Measurements from ENCODE around the gene STARD7.
"Not testable (repeated sequence)": the region's sequence is repeated elsewhere in the genome, so short reads cannot be mapped to it uniquely, and the experiment has no call there.

STARD7 gene, protein sequence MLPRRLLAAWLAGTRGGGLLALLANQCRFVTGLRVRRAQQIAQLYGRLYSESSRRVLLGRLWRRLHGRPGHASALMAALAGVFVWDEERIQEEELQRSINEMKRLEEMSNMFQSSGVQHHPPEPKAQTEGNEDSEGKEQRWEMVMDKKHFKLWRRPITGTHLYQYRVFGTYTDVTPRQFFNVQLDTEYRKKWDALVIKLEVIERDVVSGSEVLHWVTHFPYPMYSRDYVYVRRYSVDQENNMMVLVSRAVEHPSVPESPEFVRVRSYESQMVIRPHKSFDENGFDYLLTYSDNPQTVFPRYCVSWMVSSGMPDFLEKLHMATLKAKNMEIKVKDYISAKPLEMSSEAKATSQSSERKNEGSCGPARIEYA

DNA sequence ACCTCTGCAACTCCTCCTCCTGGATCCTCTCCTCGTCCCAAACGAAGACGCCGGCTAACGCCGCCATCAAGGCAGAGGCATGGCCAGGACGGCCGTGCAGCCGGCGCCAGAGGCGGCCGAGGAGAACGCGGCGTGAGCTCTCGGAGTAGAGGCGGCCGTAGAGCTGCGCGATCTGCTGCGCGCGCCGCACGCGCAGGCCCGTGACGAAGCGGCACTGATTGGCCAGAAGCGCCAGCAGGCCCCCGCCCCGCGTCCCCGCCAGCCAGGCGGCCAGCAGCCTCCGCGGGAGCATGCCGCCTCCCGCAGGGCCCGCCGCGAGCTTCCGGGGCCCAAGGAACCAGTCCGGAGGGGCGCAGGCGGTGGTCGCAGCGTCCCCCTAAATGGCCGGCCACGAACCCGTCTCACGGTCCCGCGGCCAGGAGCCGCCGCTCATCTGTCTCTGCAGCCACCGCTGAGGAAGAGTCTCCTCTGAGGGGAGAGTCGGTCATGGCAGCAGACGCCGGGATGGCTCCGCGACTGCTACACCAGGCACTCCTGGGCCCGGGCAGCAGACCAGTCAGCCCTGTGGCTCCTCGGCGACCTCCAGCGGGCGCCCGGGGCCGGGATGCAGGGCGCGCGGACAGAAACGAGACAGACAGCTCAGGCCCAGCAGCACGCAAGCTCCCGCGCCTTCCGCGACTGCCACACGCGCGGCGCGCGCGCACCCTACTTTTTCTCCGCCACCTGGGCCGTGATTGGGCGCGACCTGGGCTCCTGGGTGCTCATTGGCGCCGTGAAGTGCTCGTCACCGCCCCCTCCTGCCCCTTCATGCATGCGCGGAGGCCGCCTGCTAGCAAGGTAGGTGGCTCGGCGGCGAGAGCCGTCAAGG lies at the start of gene STARD7:
TSS of gene STARD7 (minus strand) at position 685 of the 868 bp plus-strand sequence. CDS start at position 292, 393 bp downstream.
- peak; percentile 88 for DNase-seq (ENCODE audit: low read depth, low spot score)

DNA sequence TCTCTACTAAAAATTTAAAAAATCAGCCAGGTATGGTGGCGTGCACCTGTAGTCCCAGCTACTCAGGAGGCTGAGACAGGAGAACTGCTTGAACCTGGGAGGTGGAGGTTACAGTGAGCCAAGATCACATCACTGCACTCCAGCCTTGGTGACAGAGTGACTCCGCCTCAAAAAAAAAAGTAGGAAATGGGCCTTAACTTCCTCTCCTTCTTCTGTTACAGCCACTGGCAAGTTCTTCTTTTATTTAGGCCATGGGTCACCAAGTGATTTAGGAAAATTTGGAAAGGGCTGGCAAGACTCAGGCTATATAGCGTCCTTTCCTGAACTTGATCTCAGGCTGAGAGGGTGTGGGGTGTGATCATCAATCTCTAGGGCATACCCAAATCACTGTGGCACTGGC lies 49.1 kb upstream of the STARD7 start:
- not testable (repeated sequence) for DNase-seq (ENCODE audit: low read depth, low spot score)

DNA sequence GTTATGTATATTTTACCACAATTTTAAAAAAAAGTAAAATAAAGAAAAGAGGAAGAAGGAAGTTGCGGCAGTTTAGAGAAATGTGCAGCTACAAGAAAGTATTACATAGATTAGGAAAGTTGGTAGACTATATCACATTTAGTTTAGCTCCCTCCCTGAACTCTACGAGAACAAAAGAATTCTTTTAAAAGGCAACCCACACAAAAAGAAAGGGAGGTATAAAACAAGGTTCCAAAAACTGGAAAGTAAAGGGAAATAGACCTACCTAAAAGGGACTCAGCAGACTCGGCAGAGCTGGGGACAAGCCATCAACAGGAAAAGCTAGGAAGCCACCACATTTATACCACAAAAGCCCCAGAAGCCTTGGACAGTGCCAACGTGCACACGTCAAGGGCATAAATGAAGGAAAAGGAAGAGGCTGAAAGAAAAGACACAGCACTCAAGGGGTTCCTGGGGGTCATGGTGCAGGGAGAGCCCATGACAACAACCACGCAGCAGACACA lies 48.0 kb upstream of the STARD7 start:
- DNase-seq (ENCODE audit: low read depth, low spot score): no peak

DNA sequence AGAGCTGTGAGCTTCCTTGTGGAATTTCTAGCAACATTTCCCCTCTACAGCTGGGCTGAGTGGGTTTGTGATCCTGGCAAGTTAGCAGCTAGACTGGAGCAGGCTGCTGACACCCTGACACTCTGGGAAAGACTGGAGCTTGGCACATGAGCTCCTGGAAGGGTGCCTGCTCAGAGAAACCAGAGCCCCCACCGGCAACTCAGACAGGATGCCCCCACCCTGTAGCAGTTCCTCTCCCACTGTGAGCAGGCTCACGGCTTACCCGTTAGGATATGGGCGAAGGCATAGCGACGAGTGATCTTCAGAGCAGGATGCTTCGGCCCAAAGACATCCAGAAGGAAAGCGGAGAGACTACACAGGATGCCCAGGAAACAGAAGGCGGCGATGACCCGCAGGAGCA lies 45.9 kb upstream of the STARD7 start:
- DNase-seq (ENCODE audit: low read depth, low spot score): no peak

DNA sequence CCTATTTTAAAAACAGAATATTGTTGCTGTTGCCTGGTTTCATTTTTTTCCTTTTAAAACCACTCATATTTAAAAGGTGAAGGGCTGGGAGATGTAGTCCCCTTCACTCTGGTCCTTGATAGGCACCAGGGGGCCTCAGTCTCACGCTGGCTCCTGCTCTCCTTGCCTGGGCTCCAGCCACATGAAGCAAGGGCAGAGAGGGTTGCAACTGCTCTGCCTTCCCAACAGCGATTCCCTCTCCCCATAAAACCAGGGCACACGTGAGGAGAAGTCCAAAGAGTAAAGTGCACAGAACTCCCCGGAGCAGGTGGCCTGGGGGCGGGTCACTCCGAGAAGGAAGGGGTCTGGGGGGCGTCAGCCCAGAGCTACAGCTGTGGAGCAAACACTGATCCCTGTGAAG lies 44.4 kb upstream of the STARD7 start:
- DNase-seq (ENCODE audit: low read depth, low spot score): no peak

DNA sequence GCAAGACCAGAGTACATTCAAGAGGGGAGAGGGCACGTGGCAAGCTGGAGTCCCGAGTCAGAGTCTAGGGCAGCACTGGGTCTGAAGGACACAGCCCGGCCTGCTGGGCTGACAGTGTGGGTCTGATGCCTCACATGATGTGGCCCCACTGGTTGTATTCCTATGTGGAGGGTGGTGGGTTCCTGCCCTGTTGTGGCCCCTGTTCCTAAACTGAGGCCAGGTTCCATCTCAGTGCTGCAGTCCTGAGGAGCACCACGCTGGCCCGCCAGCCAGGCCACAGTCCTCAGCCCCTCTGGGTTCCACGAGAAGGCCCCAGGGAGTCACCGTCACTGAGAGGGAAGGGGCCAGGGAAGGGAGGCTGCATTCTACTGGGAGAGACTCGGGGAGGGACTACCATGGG lies 43.9 kb upstream of the STARD7 start:
- no peak for DNase-seq (ENCODE audit: low read depth, low spot score)

DNA sequence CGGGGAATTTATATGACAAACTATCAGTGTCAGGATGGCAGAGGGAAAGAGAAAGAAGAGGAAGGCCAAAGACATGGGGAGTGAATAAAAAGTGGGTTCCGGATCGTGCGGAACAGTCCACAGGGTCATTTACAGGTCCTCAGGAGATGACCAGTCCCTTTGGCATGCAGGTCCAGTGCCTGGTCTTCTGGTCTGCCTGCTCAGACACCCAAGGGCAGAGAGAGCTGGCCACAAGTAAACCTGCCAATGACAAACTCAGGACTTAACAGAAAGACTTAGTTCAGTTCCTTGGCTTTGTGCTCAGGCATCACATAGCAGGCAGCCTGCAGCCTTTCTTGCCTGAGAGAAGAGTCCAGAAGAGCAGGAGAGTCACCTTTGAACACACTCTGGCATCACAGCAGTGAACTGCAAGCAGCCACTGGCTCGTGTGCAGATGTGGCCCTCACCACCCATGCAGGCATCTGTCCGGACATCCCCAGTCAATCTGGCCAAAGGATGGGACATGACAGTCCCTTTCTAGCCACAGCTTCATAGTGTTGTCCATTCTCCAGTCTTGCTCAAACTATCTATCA lies 43.2 kb upstream of the STARD7 start:
- no peak for DNase-seq (ENCODE audit: low read depth, low spot score)

DNA sequence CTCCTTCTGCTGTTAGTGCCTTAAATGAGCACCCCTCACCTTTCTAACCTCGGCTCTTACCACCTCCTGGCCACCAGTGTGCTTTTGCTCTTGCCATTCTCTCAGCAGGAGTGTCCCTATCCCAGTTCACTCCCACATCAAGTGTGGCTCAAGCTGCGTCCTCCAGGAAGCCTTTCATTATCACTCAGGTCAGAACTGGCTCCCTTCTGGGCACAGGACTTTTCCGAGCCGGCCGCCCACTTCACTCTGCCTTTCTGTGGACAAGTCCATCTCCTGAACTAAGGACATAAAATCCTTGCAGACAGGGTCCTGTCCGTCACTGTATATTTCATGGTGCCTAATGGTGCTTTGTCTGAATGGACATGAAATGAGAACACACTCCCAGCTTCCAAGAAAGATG lies 41.6 kb upstream of the STARD7 start:
- no peak for DNase-seq (ENCODE audit: low read depth, low spot score)

DNA sequence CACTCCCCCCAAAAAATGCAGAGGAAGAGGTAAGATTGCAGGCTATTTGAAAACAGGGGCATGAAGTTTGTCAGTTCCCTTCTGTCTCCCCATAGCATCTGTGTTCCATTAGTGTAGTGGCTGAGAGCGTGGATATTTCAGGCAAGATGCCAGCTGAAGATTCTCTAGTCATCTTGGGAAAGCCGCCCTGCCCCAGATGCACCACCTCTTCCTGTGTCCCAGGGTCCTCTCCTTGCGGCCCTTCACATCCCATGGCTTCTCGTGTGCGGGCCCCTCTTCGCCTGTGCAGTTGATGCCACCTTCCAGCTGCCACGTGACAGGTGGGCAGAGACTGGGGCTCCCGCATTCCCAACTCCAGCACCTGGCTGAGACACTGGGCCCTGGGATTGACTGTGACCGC lies 41.0 kb upstream of the STARD7 start:
- DNase-seq (ENCODE audit: low read depth, low spot score): no peak

DNA sequence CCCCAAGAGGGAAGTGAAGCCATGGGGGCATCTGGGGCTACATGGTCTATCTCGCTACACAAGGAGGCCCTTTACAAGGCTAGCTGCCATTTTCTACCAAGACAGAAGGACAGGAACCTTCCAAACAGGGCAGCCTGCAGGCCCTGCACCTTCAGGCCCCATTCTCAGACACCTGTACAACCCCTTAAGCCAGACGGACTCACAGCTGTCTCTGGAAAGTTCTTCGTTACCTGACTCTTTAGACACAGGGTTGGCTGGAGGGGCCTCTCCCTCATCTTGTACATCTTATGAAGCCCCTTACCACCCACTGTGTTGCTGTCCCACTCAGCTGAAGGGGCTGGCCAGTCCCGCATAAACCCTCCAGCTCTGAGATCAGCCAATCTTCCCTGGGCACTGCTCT lies 40.0 kb upstream of the STARD7 start:
- DNase-seq (ENCODE audit: low read depth, low spot score): no peak

DNA sequence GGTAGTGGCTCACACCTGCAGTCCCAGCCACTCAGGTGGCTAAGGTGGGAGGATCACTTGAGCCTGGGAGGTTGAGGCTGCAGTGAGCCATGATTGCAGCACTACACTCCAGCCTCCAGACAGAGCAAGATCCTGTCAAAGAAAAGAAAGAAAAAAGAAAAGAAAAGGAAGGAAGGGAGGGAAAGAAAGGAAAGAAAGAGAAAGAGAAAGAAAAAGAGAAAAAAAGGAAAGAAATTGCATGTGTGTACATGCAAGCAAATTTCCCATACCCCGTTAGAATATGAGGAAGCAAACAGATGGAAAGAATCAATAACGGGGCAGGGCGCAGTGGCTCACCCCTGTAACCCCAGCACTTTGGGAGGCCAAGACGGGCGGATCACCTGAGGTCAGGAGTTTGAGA lies 39.3 kb upstream of the STARD7 start:
- DNase-seq (ENCODE audit: low read depth, low spot score): no peak

DNA sequence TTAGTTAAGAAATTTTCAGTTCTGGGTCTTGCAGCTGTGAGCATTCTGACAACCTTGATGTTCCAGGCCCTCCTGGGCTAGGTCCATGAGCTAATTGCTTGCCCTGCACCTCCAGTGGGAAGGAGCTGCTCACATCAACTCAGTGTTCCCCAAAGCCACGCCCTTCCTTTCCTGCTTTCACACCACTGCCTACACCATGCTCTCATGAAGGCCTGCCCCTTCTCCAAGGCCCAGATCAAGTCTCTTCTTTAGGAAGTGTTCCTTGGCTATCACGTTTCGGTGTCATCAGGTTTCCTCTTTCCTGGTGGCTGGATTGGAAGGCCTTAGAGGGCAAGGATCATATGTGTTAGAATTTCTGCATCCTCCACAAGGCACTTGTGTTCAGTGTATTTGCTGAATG lies 38.4 kb upstream of the STARD7 start:
- DNase-seq (ENCODE audit: low read depth, low spot score): no peak

DNA sequence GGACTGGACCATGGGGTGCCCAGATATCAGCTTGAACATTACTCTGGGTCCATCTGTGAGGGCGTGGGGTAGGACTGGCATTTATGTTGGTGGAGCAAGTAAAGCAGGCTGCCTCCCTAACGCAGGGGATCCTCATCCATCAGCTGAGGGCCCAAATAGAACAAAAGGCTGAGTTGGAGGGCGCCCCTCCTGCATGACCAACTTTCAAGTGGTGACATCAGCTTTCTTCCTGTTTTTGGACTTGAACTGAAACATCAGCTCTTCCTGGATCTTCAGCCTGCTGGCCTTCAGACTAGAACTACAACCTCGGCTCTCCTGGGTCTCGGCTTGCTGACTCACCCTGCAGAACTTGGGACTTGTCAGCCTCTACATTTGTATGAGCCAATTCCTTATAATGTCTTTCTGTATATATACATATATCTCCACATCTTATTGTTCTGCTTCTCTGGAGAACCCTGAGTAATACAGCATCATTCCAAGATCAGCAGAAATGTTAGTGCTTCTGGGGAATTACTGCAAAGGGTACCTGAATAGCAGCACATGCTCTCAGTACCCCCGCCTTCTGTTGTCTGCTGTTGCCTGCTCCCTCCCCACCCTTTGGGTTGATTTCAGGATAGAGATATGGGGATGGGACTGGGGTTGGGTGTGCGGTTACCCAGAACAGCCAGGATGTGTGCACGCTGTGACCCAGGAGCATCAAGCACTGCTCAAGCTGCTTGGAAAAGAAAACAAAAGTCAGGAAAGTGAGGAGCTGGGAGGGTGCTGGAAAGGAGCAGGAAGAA lies 37.2 kb upstream of the STARD7 start:
- no peak for DNase-seq (ENCODE audit: low read depth, low spot score)

DNA sequence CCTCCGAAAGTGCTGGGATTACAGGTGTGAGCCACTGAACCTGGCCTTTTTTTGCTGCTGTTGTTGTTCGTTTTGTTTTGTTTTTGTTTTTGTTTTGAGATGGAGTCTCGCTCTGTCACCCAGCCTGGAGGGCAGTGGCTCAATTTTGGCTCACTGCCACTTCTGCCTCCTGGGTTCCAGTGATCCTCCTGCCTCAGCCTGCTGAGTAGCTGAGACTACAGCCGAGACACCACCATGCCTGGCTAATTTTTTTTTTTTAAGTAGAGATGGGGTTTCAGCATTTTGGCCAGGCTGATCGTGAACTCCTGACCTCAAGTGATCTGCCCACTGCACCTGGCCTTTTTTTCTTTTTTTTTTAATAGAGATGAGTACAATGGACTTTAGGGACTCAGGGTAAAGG lies 35.2 kb upstream of the STARD7 start:
- DNase-seq (ENCODE audit: low read depth, low spot score): no peak

DNA sequence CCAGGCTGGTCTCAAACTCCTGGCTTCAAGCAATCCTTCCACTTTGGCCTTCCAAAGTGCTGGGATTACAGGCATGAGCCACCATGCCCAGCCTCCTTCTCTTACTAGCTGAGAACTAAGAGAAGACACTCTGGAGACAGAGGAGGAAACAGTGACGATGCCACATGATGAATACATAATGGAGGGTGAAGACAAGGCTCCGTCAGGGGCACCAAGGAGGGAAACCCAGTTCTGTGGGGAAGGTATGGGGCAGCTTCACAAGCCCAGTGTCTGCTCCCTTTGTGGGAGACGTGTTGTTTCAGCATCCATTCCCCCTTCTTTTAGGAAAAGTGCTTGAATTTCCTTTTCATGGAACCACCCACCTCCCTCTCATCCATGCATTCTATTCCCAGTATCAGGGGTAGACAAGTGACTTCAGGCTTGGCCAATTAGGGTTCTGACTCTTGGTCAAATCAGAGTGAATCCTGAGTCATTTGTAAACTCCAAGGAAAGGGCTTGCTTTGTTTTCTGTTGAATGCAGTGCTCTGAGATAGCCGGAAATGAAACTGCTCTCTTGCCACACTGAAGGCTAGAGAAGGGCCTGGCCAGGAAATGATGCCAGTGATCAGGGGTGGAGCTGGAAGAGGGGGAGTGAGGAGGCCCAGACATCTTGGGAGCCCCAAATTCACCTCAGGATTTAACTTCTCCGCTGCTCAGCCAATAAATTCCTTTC lies 33.4 kb upstream of the STARD7 start:
- DNase-seq (ENCODE audit: low read depth, low spot score): peak; percentile 30

DNA sequence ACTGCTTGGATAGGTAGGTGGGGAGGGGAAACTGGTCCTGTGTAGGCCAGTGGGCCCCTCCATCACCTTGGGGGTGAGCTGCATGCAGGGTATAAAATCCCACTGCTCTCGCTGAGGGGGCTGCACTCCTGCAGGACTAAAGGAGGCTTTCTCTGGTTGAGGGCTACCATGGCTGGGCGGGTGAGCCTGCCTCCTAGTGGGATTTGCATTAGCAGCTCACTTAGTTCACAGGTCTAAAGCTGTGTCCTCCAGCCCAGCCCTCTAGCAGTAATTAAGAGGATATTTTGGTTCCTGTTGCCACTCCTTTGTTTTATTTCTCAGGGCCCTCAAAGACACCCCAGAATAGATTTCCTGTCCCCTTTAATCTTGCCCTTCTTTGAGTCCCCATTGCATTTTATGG lies 32.6 kb upstream of the STARD7 start:
- DNase-seq (ENCODE audit: low read depth, low spot score): no peak

DNA sequence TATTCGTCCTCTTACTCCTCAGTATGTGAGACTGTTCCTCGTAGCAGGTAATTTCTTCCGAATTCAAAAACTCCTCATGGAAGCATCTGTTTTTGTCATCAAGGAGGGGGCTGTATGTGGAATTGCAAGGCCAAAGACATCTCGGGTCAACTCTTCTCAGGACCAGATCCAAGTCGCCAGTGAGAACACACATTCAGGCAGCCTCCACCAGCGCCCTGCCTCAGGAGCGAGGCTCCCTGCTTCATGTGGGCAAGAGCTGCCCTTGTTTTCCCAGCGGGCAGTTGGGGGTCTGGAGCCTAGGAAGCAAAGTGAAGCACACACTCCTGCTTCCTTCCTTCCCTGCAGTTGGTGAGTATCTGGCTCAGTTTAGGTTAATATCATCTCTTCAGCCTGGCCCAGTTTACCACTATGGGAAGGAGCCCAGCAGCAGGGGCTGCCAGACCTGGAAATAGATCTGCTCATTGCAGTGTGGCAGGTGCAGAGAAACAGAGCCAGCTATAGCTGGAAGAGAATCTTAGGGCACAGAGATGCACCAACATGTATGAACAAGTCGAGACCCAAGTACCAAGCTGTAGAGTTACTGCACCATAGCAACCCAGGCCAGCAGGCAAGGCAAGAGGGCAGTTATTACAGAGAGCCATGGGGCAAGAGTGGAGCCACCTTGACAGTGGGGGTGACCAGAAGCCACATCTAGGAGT lies 31.9 kb upstream of the STARD7 start:
- DNase-seq (ENCODE audit: low read depth, low spot score): no peak

DNA sequence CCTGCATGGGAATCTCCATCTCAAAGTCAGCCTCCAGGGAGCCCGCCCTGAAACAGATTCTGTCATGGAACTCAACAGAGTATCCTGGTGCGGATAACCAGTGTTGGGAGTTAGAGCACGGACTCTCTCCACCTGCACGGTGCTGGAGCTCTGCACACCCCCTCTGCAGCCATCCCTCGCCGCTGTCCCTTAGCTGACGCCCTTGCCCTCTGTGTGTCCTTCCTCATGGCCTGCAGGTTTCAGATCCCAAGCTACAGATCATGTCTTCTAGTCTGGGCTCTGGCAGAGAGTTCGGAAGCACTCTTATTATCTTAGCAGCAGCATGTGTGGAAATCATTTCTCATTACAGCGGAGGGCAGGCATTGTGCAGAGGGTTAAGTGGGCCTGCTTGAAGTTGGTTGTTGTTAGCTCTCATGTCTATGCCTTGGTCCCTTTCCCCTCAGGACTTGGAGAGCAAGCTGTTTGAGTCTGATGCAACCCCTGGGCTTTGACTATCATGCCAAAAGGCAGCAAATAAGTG lies 31.2 kb upstream of the STARD7 start:
- DNase-seq (ENCODE audit: low read depth, low spot score): no peak

DNA sequence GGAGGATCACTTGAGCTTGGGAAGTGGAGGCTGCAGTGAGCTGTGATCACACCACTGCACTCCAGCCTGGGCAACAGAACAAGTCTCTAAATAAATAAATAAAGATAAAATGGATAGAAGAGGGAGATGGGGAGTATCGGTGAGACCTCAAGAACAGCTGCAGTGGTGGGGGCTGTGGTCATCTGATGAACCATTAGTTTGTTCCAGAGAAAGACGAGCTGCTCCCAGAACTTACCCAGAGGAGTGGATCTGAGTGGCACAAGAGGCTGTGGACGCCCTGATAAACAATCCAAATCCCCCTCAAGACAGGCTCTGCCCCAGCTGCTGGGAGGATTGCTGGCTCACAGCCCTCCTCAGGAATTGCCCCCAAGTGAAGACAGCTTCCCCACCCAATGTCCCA lies 30.5 kb upstream of the STARD7 start:
- no peak for DNase-seq (ENCODE audit: low read depth, low spot score)

DNA sequence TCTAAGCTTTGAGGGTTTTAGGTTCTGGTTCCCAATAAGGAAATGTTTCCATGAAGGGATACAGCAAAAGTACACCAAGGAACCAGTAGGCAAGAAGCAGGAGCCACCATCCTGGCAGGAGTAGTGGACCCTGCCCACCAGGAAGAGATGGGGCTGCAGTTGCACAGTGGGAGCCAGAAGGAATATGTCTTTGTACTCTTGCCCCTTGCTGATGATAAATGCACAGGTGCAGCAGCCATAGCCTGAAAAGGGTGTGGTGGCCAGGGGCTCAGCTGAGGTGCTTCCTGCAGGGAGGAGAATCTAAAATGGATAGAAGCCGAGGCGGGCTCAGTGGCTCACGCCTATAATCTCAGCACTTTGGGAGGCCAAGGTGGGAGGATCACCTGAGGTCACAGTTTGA lies 29.6 kb upstream of the STARD7 start:
- DNase-seq (ENCODE audit: low read depth, low spot score): no peak
